ENCODE measurements around the gene TLE4. TPM values are rescaled to one million over a fixed set of nuclear protein-coding genes. Genes with fewer than 3 reads are reported as not detected.
A peak's percentile ranks its signal among the peaks of the same experiment; 100 is the strongest.

Gene TLE4
- total RNA-seq, 4 donors from 2014 or later: 30.5 to 66.2 (median 46.4) TPM

GRCh38 chr9:79731171-79731890, 159.6 kb downstream of the TLE4 start:
- Histone ChIP-seq H3K36me3 (peaks cover 0 to 16% of the 10 kb centered on the region in 2 donors), H3K4me3 (no peak overlapping the region), H3K27ac (no peak overlapping the region), H3K9me3 (no peaks in the 10 kb centered on the region), H3K4me1 (no peaks in the 10 kb centered on the region), H3K27me3 (no peaks in the 10 kb centered on the region)
- ATAC-seq: no peak
- 88 to 90% methylated on average over 9 of the region's 9 CpGs for WGBS, 2 donors (ENCODE audit: low coverage in 1 of 2)
- TF ChIP-seq POLR2AphosphoS5 (IDR thresholded peaks at IDR 0.05) (no peak), POLR2A (IDR thresholded peaks at IDR 0.05) (no peak), EP300 (IDR thresholded peaks at IDR 0.05) (no peak), CTCF (IDR thresholded peaks at IDR 0.05) (no peak)

- Histone ChIP-seq H3K27ac (no peak overlapping the region), H3K9me3 (no peaks in the 10 kb centered on the region), H3K4me3 (no peak overlapping the region), H3K36me3 (no peaks in the 10 kb centered on the region), H3K4me1 (no peaks in the 10 kb centered on the region), H3K27me3 (no peaks in the 10 kb centered on the region)
- ATAC-seq: peak; percentile 62
- 48 to 68% methylated on average over 2 to 3 of the region's 3 CpGs for WGBS, 2 donors (ENCODE audit: low coverage in 1 of 2)
- TF ChIP-seq POLR2A (IDR thresholded peaks at IDR 0.05): no peak
- no peak for TF ChIP-seq POLR2AphosphoS5 (IDR thresholded peaks at IDR 0.05)
- no peak for TF ChIP-seq CTCF (IDR thresholded peaks at IDR 0.05)
- TF ChIP-seq EP300 (IDR thresholded peaks at IDR 0.05): no peak
Observed at GRCh38 chr9:79735023-79735779, 163.4 kb downstream of the TLE4 start.

- 73 to 87% methylated on average over 5 of the region's 5 CpGs for WGBS, 2 donors (ENCODE audit: low coverage in 1 of 2)
- no peak for ATAC-seq
- no peaks in the 10 kb centered on the region for H3K27me3 ChIP-seq
Observed at GRCh38 chr9:79736051-79736450, 164.3 kb downstream of the TLE4 start.

GRCh38 chr9:79741381-79741780, 169.6 kb downstream of the TLE4 start:
- Histone ChIP-seq H3K36me3 (no peaks in the 10 kb centered on the region), H3K4me1 (peaks cover 0 to 23% (median 9%) of the 10 kb centered on the region in 3 donors), H3K4me3 (no peak overlapping the region), H3K27ac (peak overlapping the region in 2 of 4 donors; percentile 15 to 64), H3K27me3 (no peaks in the 10 kb centered on the region), H3K9me3 (no peaks in the 10 kb centered on the region)
- WGBS, 2 donors (ENCODE audit: low coverage in 1 of 2): 41 to 100% methylated on average over 1 to 3 of the region's 3 CpGs
- no peak for TF ChIP-seq POLR2AphosphoS5 (IDR thresholded peaks at IDR 0.05)
- TF ChIP-seq CTCF (IDR thresholded peaks at IDR 0.05): no peak
- TF ChIP-seq POLR2A (IDR thresholded peaks at IDR 0.05): no peak
- TF ChIP-seq EP300 (IDR thresholded peaks at IDR 0.05): no peak
- ATAC-seq: no peak

More at GRCh38 chr9:79736051-79736450, 164.3 kb downstream of the TLE4 start:
- no peaks in the 10 kb centered on the region for H3K36me3 ChIP-seq
- H3K4me1 ChIP-seq: peaks cover 0 to 2% (median 0%) of the 10 kb centered on the region in 3 donors
- no peak overlapping the region for H3K27ac ChIP-seq
- no peaks in the 10 kb centered on the region for H3K9me3 ChIP-seq
- TF ChIP-seq EP300 (IDR thresholded peaks at IDR 0.05): no peak
- no peak for TF ChIP-seq POLR2AphosphoS5 (IDR thresholded peaks at IDR 0.05)
- TF ChIP-seq CTCF (IDR thresholded peaks at IDR 0.05): no peak
- TF ChIP-seq POLR2A (IDR thresholded peaks at IDR 0.05): no peak
- no peak overlapping the region for H3K4me3 ChIP-seq
